H9 (cell line): ENCODE results near the gene CSAD. TPM values are rescaled to one million over a fixed set of nuclear protein-coding genes. Genes with fewer than 3 reads are reported as not detected.

Source experiments
- DNase-seq: peaks from one replicate; pipeline ENCODE4 v3.0.0-alpha.2; 2017
- H2AFZ ChIP-seq: one replicate; pipeline ENCODE4 v1.6.1; 2013; ENCODE audit warnings: mild to moderate bottlenecking, low read length, control low read depth, moderate library complexity
- H2AK5ac ChIP-seq: 2 replicates; pipeline ENCODE4 v1.6.1; 2013; ENCODE audit warnings: low read length, control low read depth, mixed read lengths; ENCODE audit not compliant: insufficient read length
- H2BK120ac ChIP-seq: one replicate; pipeline ENCODE4 v1.6.1; 2013; ENCODE audit warnings: low read depth, mild to moderate bottlenecking, low read length, control low read depth, inconsistent platforms; ENCODE audit not compliant: poor library complexity, severe bottlenecking
- H2BK12ac ChIP-seq: 2 replicates; pipeline ENCODE4 v1.6.1; 2013; ENCODE audit warnings: low read length, control low read depth, mixed read lengths, low read depth; ENCODE audit not compliant: insufficient read length
- H2BK15ac ChIP-seq: 2 replicates; pipeline ENCODE4 v1.6.1; 2013; ENCODE audit warnings: low read depth, low read length, control low read depth
- H2BK20ac ChIP-seq: one replicate; pipeline ENCODE4 v1.6.1; 2013; ENCODE audit warnings: low read depth, mild to moderate bottlenecking, low read length, control low read depth, inconsistent platforms; ENCODE audit not compliant: poor library complexity, severe bottlenecking
- H2BK5ac ChIP-seq: 2 replicates; pipeline ENCODE4 v1.6.1; 2013; ENCODE audit warnings: low read length, control low read depth, mixed read lengths; ENCODE audit not compliant: insufficient read length
- H3K14ac ChIP-seq: 2 replicates; pipeline ENCODE4 v1.6.1; 2013; ENCODE audit warnings: low read length, control low read depth; ENCODE audit not compliant: insufficient read depth
- H3K18ac ChIP-seq: 2 replicates; pipeline ENCODE4 v1.6.1; 2013; ENCODE audit warnings: low read depth, mild to moderate bottlenecking, mixed read lengths, low read length, control low read depth; ENCODE audit not compliant: insufficient read length
- H3K23ac ChIP-seq: 2 replicates; pipeline ENCODE4 v1.6.1; 2013; ENCODE audit warnings: low read length, control low read depth, mixed read lengths, low read depth; ENCODE audit not compliant: insufficient read length
- H3K23me2 ChIP-seq: 2 replicates; pipeline ENCODE4 v1.6.1; 2013; ENCODE audit warnings: low read depth, mild to moderate bottlenecking, mixed read lengths, low read length, control low read depth; ENCODE audit not compliant: insufficient read length, poor library complexity, severe bottlenecking
- H3K27ac ChIP-seq: 2 replicates; pipeline ENCODE4 v1.5.1; 2013; ENCODE audit warnings: low read length, control low read depth, mixed read lengths, low read depth; ENCODE audit not compliant: insufficient read length
- H3K27me3 ChIP-seq: 2 replicates; pipeline ENCODE4 v1.6.1; 2013; ENCODE audit warnings: low read length, control low read depth, inconsistent platforms; ENCODE audit not compliant: insufficient read depth
- H3K4ac ChIP-seq: 2 replicates; pipeline ENCODE4 v1.6.1; 2013; ENCODE audit warnings: low read depth, mild to moderate bottlenecking, control low read depth, inconsistent platforms, low read length, moderate library complexity
- H3K4me1 ChIP-seq: 2 replicates; pipeline ENCODE4 v1.6.1; 2013; ENCODE audit warnings: low read length, control low read depth, inconsistent platforms; ENCODE audit not compliant: insufficient read depth
- H3K4me2 ChIP-seq: 2 replicates; pipeline ENCODE4 v1.6.1; 2013; ENCODE audit warnings: low read length, control low read depth, mixed read lengths; ENCODE audit not compliant: insufficient read length, insufficient read depth
- H3K56ac ChIP-seq: 2 replicates; pipeline ENCODE4 v1.6.1; 2013; ENCODE audit warnings: low read depth, mild to moderate bottlenecking, mixed read lengths, low read length, control low read depth; ENCODE audit not compliant: insufficient read length
- H3K79me1 ChIP-seq: 2 replicates; pipeline ENCODE4 v1.6.1; 2013; ENCODE audit warnings: low read depth, mild to moderate bottlenecking, moderate library complexity, low read length, control low read depth, inconsistent platforms; ENCODE audit not compliant: insufficient read depth, poor library complexity, severe bottlenecking
- H3K79me2 ChIP-seq: 2 replicates; pipeline ENCODE4 v1.6.1; 2013; ENCODE audit warnings: low read length, control low read depth, inconsistent platforms; ENCODE audit not compliant: insufficient read depth
- H3K9ac ChIP-seq: 2 replicates; pipeline ENCODE4 v1.6.1; 2013; ENCODE audit warnings: low read length, control low read depth, mixed read lengths; ENCODE audit not compliant: insufficient read length; ENCODE audit errors: extremely low read depth
- H3K9me3 ChIP-seq: one replicate; pipeline ENCODE4 v1.6.1; 2013; ENCODE audit warnings: low read depth, low read length, inconsistent platforms; ENCODE audit not compliant: control insufficient read depth
- H3T11ph ChIP-seq: one replicate; pipeline ENCODE4 v1.6.1; 2013; ENCODE audit warnings: mild to moderate bottlenecking, low read length, control low read depth, inconsistent platforms
- H4K20me1 ChIP-seq: one replicate; pipeline ENCODE4 v1.6.1; 2013; ENCODE audit not compliant: control insufficient read depth, insufficient read length, insufficient read depth
- H4K5ac ChIP-seq: 2 replicates; pipeline ENCODE4 v1.6.1; 2013; ENCODE audit warnings: low read depth, mild to moderate bottlenecking, mixed read lengths, low read length, control low read depth; ENCODE audit not compliant: insufficient read length
- H4K8ac ChIP-seq: replicated peaks from 2 replicates; pipeline ENCODE4 v1.6.1; 2013; ENCODE audit warnings: low read length, control low read depth, mixed read lengths, low read depth; ENCODE audit not compliant: insufficient read length
- H4K91ac ChIP-seq: 2 replicates; pipeline ENCODE4 v1.6.1; 2013; ENCODE audit warnings: low read depth, mild to moderate bottlenecking, moderate library complexity, mixed read lengths, low read length, control low read depth; ENCODE audit not compliant: insufficient read length
- H3K27ac Mint-ChIP-seq, 3 experiments: 2 replicates in 2 of 3; 3 replicates in 1 of 3; pipeline ENCODE4 v1.8.0; 2020 to 2021; ENCODE audit warnings: mixed read lengths in 3 of 3, mild to moderate bottlenecking in 1 of 3, moderate library complexity in 1 of 3
- H3K27me3 Mint-ChIP-seq: 2 replicates; pipeline ENCODE4 v1.8.0; 2021; ENCODE audit warnings: low read depth, mild to moderate bottlenecking, moderate library complexity, mixed read lengths
- H3K36me3 Mint-ChIP-seq, 3 experiments: 2 replicates in 2 of 3; 3 replicates in 1 of 3; pipeline ENCODE4 v1.8.0; 2020 to 2021; ENCODE audit warnings: low read depth in 3 of 3, mixed read lengths in 3 of 3; ENCODE audit not compliant: insufficient read depth in 1 of 3
- H3K4me1 Mint-ChIP-seq, 2 experiments: 2 replicates each; pipeline ENCODE4 v1.8.0; 2020; ENCODE audit warnings: mixed read lengths in 2 of 2
- H3K4me3 Mint-ChIP-seq, 2 experiments: 2 replicates in 1 of 2; 3 replicates in 1 of 2; pipeline ENCODE4 v1.8.0; 2020 to 2021; ENCODE audit warnings: mild to moderate bottlenecking in 2 of 2, mixed read lengths in 2 of 2, moderate library complexity in 1 of 2
- H3K9me3 Mint-ChIP-seq, 2 experiments: 2 replicates in 1 of 2; 3 replicates in 1 of 2; pipeline ENCODE4 v1.8.0; 2020; ENCODE audit warnings: mild to moderate bottlenecking in 2 of 2, mixed read lengths in 2 of 2, moderate library complexity in 1 of 2
- CTCF ChIP-seq: fragments of 200-600 bp; sonication (generic); conservative IDR thresholded peaks from 3 replicates; pipeline ENCODE4 v1.8.0; 2021; ENCODE audit warnings: antibody characterized with exemption, mild to moderate bottlenecking
- WGBS: extraction: QIAGEN DNeasy Blood & Tissue Kit; methylation state at CpG from one replicate; pipeline ENCODE4 v1.1.7; 2013; ENCODE audit warnings: missing lambda C conversion rate, low lambda C conversion rate, mixed read lengths; ENCODE audit not compliant: insufficient read length; ENCODE audit errors: extremely low coverage; 5-methylcytosine and 5-hydroxymethylcytosine counted together
- total RNA-seq: library from RNA; stranded (reverse); gene quantifications from 2 replicates; pipeline ENCODE4 v1.2.1, GENCODE V29; 2021

Gene CSAD
- total RNA-seq, 1 experiment from 2014 or later, result 7.4 TPM

GRCh38 chr12:53196486-53196885 lies 15.8 kb upstream of the CSAD start:
- no peak overlapping the region for H4K8ac ChIP-seq
- no peak overlapping the region for H3K4me2 ChIP-seq
- H3K4me3 Mint-ChIP-seq, result no peak overlapping the region

More at GRCh38 chr12:53196486-53196885, 15.8 kb upstream of the CSAD start:
- no peaks in the 10 kb centered on the region for H3K79me1 ChIP-seq
- H2BK5ac ChIP-seq, result no peak overlapping the region
- no peak overlapping the region for H2AK5ac ChIP-seq
- no peak overlapping the region; a peak in 1 of 7 replicates for H3K27ac Mint-ChIP-seq
- H4K20me1 ChIP-seq, result no peaks in the 10 kb centered on the region
- H2BK20ac ChIP-seq, result no peak overlapping the region
- H3K4me1 Mint-ChIP-seq, result 0 out of 4 replicates have a peak, but pooled peaks cover 0 to 3% of the 10 kb centered on the region in 2 experiments
- no peak overlapping the region for H3K14ac ChIP-seq
- H4K5ac ChIP-seq, result no peak overlapping the region
- TF ChIP-seq CTCF, result no peak
- no peaks in the 10 kb centered on the region for H3K9me3 ChIP-seq
- no peak overlapping the region for H3T11ph ChIP-seq
- H2BK15ac ChIP-seq, result no peak overlapping the region
- H3K23me2 ChIP-seq, result no peaks in the 10 kb centered on the region
- no peak overlapping the region for H3K56ac ChIP-seq
- no peaks in the 10 kb centered on the region for H3K36me3 Mint-ChIP-seq
- no peak overlapping the region for H4K91ac ChIP-seq
- H3K23ac ChIP-seq, result no peak overlapping the region
- H2BK120ac ChIP-seq, result no peak overlapping the region
- H3K27ac ChIP-seq, result no peak overlapping the region
- H3K18ac ChIP-seq, result no peak overlapping the region
- H3K4me1 ChIP-seq, result no peaks in the 10 kb centered on the region
- no peak for DNase-seq
- no peak overlapping the region for H3K9ac ChIP-seq
- no peaks in the 10 kb centered on the region for H3K79me2 ChIP-seq
- no CpG with 5 or more reads among the region's 14 CpGs for WGBS
- H3K27me3 ChIP-seq, result peaks cover 18% of the 10 kb centered on the region; the same call in 1 of the 2 replicates
- peaks cover 97% of the 10 kb centered on the region for H3K27me3 Mint-ChIP-seq
- 0 out of 5 replicates have a peak, but pooled peaks cover 0 to 2% of the 10 kb centered on the region in 2 experiments for H3K9me3 Mint-ChIP-seq
- no peak overlapping the region for H2BK12ac ChIP-seq
- H2AFZ ChIP-seq, result no peak overlapping the region
- H3K4ac ChIP-seq, result no peak overlapping the region
